Liver (tissue), 9 donors: ENCODE measurements around the gene SKIC8. TPM values are rescaled to one million over a fixed set of nuclear protein-coding genes. Genes with fewer than 3 reads are reported as not detected.

Experiments used
- DNase-seq: peaks from one replicate; pipeline ENCODE4 v3.0.0-alpha.2; 2017; ENCODE audit warnings: low spot score
- H3K27ac ChIP-seq, 2 donors: one replicate each; pipeline ENCODE4 v1.7.0; 2013; ENCODE audit warnings: inconsistent platforms in 2 of 2, low read length in 2 of 2, control low read depth in 1 of 2, low read depth in 1 of 2, mild to moderate bottlenecking in 1 of 2
- H3K27me3 ChIP-seq, 4 donors: one replicate each; pipeline versions ENCODE4 v1.6.1 to v1.7.0; 2013; ENCODE audit warnings: low read length in 3 of 4, inconsistent platforms in 1 of 4, mild to moderate bottlenecking in 1 of 4, moderate library complexity in 1 of 4; ENCODE audit not compliant: control insufficient read depth in 4 of 4, insufficient read depth in 4 of 4
- H3K36me3 ChIP-seq, 4 donors: one replicate each; pipeline versions ENCODE4 v1.6.1 to v1.7.0; 2013; ENCODE audit warnings: low read length in 3 of 4, mild to moderate bottlenecking in 3 of 4, low read depth in 1 of 4, moderate library complexity in 1 of 4; ENCODE audit not compliant: control insufficient read depth in 4 of 4, insufficient read depth in 3 of 4
- H3K4me1 ChIP-seq, 4 donors: one replicate each; pipeline versions ENCODE4 v1.6.1 to v1.7.0; 2013; ENCODE audit warnings: low read length in 3 of 4, mild to moderate bottlenecking in 3 of 4, moderate library complexity in 1 of 4; ENCODE audit not compliant: control insufficient read depth in 4 of 4, insufficient read depth in 4 of 4
- H3K4me3 ChIP-seq, 3 donors: one replicate each; pipeline versions ENCODE4 v1.6.1 to v1.7.0; 2013; ENCODE audit warnings: low read length in 3 of 3, control low read depth in 1 of 3, low read depth in 1 of 3, mild to moderate bottlenecking in 1 of 3
- H3K9ac ChIP-seq, 2 donors: one replicate each; pipeline ENCODE4 v1.7.0; 2013; ENCODE audit warnings: low read length in 2 of 2, mild to moderate bottlenecking in 2 of 2, moderate library complexity in 2 of 2, control low read depth in 1 of 2, low read depth in 1 of 2
- H3K9me3 ChIP-seq, 4 donors: one replicate each; pipeline versions ENCODE4 v1.6.1 to v1.7.0; 2013; ENCODE audit warnings: low read length in 3 of 4; ENCODE audit not compliant: control insufficient read depth in 4 of 4
- ATF3 ChIP-seq: IDR thresholded peaks from 2 replicates; pipeline ENCODE4 v1.6.1; 2016; ENCODE audit warnings: antibody characterized with exemption
- CTCF ChIP-seq: fragments of 150-350 bp; IDR thresholded peaks from 2 replicates; pipeline ENCODE4 v1.5.1; 2017; ENCODE audit warnings: improper control_type of control experiment, low read depth, low read length; ENCODE audit not compliant: missing input control
- EGR1 ChIP-seq, 2 donors: IDR thresholded peaks; 2 replicates each; pipeline ENCODE4 v1.6.1; 2016 to 2018; ENCODE audit warnings: antibody characterized with exemption in 2 of 2, low read depth in 2 of 2
- FOXA1 ChIP-seq: IDR thresholded peaks from 2 replicates; pipeline ENCODE4 v1.6.1; 2016; ENCODE audit warnings: antibody characterized with exemption
- FOXA2 ChIP-seq: IDR thresholded peaks from 2 replicates; pipeline ENCODE4 v1.6.1; 2016; ENCODE audit warnings: antibody characterized with exemption
- GABPA ChIP-seq, 2 donors: IDR thresholded peaks in 1 of 2; conservative IDR thresholded peaks in 1 of 2; 2 replicates each; pipeline ENCODE4 v1.6.1; 2016; ENCODE audit warnings: antibody characterized with exemption in 2 of 2, mild to moderate bottlenecking in 1 of 2, moderate library complexity in 1 of 2
- HNF4A ChIP-seq, 2 donors: conservative IDR thresholded peaks; 2 replicates each; pipeline ENCODE4 v1.6.1; 2016; ENCODE audit warnings: antibody characterized with exemption in 2 of 2, mild to moderate bottlenecking in 2 of 2
- HNF4G ChIP-seq: IDR thresholded peaks from 2 replicates; pipeline ENCODE4 v1.6.1; 2016; ENCODE audit warnings: antibody characterized with exemption
- JUND ChIP-seq, 2 donors: IDR thresholded peaks; 2 replicates each; pipeline ENCODE4 v1.6.1; 2016; ENCODE audit warnings: antibody characterized with exemption in 2 of 2
- MAX ChIP-seq: IDR thresholded peaks from 2 replicates; pipeline ENCODE4 v1.6.1; 2016; ENCODE audit warnings: antibody characterized with exemption
- NR2F2 ChIP-seq: IDR thresholded peaks from 2 replicates; pipeline ENCODE4 v1.6.1; 2016; ENCODE audit warnings: antibody characterized with exemption
- RAD21 ChIP-seq, 2 donors: IDR thresholded peaks; 2 replicates each; pipeline ENCODE4 v1.6.1; 2016; ENCODE audit warnings: antibody characterized with exemption in 2 of 2, mild to moderate bottlenecking in 2 of 2
- RXRA ChIP-seq, 2 donors: IDR thresholded peaks; 2 replicates each; pipeline ENCODE4 v1.6.1; 2017 to 2018; ENCODE audit warnings: antibody characterized with exemption in 2 of 2, mild to moderate bottlenecking in 1 of 2
- SP1 ChIP-seq: IDR thresholded peaks from 2 replicates; pipeline ENCODE4 v1.6.1; 2018; ENCODE audit warnings: antibody characterized with exemption, mild to moderate bottlenecking
- TAF1 ChIP-seq: conservative IDR thresholded peaks from 2 replicates; pipeline ENCODE4 v1.6.1; 2016; ENCODE audit warnings: antibody characterized with exemption, mild to moderate bottlenecking
- YY1 ChIP-seq: IDR thresholded peaks from 2 replicates; pipeline ENCODE4 v1.6.1; 2016; ENCODE audit warnings: antibody characterized with exemption, mild to moderate bottlenecking
- ZBTB33 ChIP-seq: IDR thresholded peaks from 2 replicates; pipeline ENCODE4 v1.6.1; 2016; ENCODE audit warnings: antibody characterized with exemption
- WGBS: extraction: QIAGEN DNeasy Blood & Tissue Kit; methylation state at CpG from one replicate; pipeline ENCODE4 v1.1.7; 2013; 5-methylcytosine and 5-hydroxymethylcytosine counted together
- polyA plus RNA-seq, 2 donors: library from polyadenylated mRNA; stranded (reverse) in 1 of 2; unstranded in 1 of 2; fragments of 200-250 nt in 1 of 2; fragments of >200 nt in 1 of 2; fragmentation: Nextera tagmentation in 1 of 2; extraction: Ambion mirVana in 1 of 2; gene quantifications; one replicate each; pipeline versions ENCODE4 v1.2.1 to v1.2.3, GENCODE V29; 2013 to 2015
- total RNA-seq, 2 donors: library from RNA; depleted of rRNA; stranded (reverse); fragments of >200 nt; gene quantifications; one replicate each; pipeline ENCODE4 v1.2.3, GENCODE V29; 2014
- donor health status: healthy.
- donor health status: healthy.
- donor health status: healthy.
- donor health status: healthy.
- donor health status: healthy.

Gene SKIC8
- total and polyA plus RNA-seq, 4 donors, result 33.4 to 48.7 (median 40.2) TPM

GRCh38 chr15:78236491-78236890 is 62.9 kb downstream of the SKIC8 start (continued):
- TF ChIP-seq CTCF (no peak), SP1 (no peak)

GRCh38 chr15:78234515-78235040 is 64.8 kb downstream of the SKIC8 start, which contains the start of gene ACSBG1:
Gene ACSBG1, minus strand, starts transcription at chr15:78234565. Its CDS starts 64 bp downstream, at chr15:78234501.
- DNase-seq, result no peak
- no peaks in the 10 kb centered on the region for H3K27me3 ChIP-seq
- no peaks in the 10 kb centered on the region for H3K36me3 ChIP-seq
- 75% methylated on average over 6 of the region's 6 CpGs for WGBS
- no peak for TF ChIP-seq FOXA1
- TF ChIP-seq HNF4G, result no peak
- no peak for TF ChIP-seq EGR1 (IDR thresholded peaks at IDR 0.05; ENCODE audit: low read depth in 2 of 2)
- TF ChIP-seq ATF3, result no peak
- no peak for TF ChIP-seq RXRA (IDR thresholded peaks at IDR 0.05)
- TF ChIP-seq CTCF, result no peak
- no peak for TF ChIP-seq MAX
- no peak for TF ChIP-seq FOXA2
- TF ChIP-seq ZBTB33, result no peak
- TF ChIP-seq TAF1, result no peak
- TF ChIP-seq NR2F2, result no peak
- TF ChIP-seq HNF4A (conservative IDR thresholded peaks at IDR 0.05), result no peak
- no peak within 1 kb of the TSS for H3K27ac ChIP-seq
- no peaks in the 10 kb centered on the region for H3K4me1 ChIP-seq
- H3K4me3 ChIP-seq, result no peak within 1 kb of the TSS
- H3K9me3 ChIP-seq, result no peaks in the 10 kb centered on the region
- H3K9ac ChIP-seq, result no peak within 1 kb of the TSS

GRCh38 chr15:78233496-78233895 is 65.9 kb downstream of the SKIC8 start:
- Histone ChIP-seq H3K27ac (no peak overlapping the region), H3K4me1 (no peaks in the 10 kb centered on the region), H3K4me3 (no peak overlapping the region), H3K9me3 (no peaks in the 10 kb centered on the region), H3K9ac (no peak overlapping the region), H3K27me3 (no peaks in the 10 kb centered on the region), H3K36me3 (no peaks in the 10 kb centered on the region)
- 77% methylated on average over 11 of the region's 11 CpGs for WGBS
- no peak for DNase-seq
- TF ChIP-seq GABPA (IDR thresholded peaks at IDR 0.05 in 1 of 2, conservative IDR thresholded peaks at IDR 0.05 in 1 of 2) (no peak), HNF4A (conservative IDR thresholded peaks at IDR 0.05) (no peak), TAF1 (no peak), FOXA2 (no peak), RAD21 (IDR thresholded peaks at IDR 0.05) (no peak), RXRA (IDR thresholded peaks at IDR 0.05) (no peak), YY1 (no peak), SP1 (no peak), ZBTB33 (no peak), HNF4G (no peak), FOXA1 (no peak), MAX (no peak), NR2F2 (no peak), JUND (IDR thresholded peaks at IDR 0.05) (no peak)
